Kidney epithelial cell (primary cell): ENCODE measurements around the gene TMEM140. TPM values are rescaled to one million over a fixed set of nuclear protein-coding genes. Genes with fewer than 3 reads are reported as not detected.
"Not testable (repeated sequence)": the region's sequence is repeated elsewhere in the genome, so short reads cannot be mapped to it uniquely, and the experiment has no call there.

Experiments
- DNase-seq: peaks from one replicate; pipeline ENCODE4 v3.0.0-alpha.2; 2010; ENCODE audit warnings: low read depth
- H3K27me3 ChIP-seq: 2 replicates; pipeline ENCODE4 v1.6.0; 2011; ENCODE audit warnings: low read length; ENCODE audit not compliant: control insufficient read depth, insufficient read depth
- H3K36me3 ChIP-seq: 2 replicates; pipeline ENCODE4 v1.5.1; 2011; ENCODE audit warnings: low read length; ENCODE audit not compliant: control insufficient read depth, insufficient read depth
- H3K4me3 ChIP-seq: 2 replicates; pipeline ENCODE4 v1.5.1; 2011; ENCODE audit warnings: low read depth, mild to moderate bottlenecking, control low read depth, low read length
- total RNA-seq: library from RNA; depleted of rRNA; stranded (reverse); fragments of >200 nt; gene quantifications from 2 replicates; pipeline ENCODE4 v1.2.3, GENCODE V29; 2015
- TF ChIP-seq, protein P1 (sequence below): IDR thresholded peaks from 2 replicates; pipeline ENCODE4 v1.5.1; 2011; ENCODE audit warnings: mild to moderate bottlenecking, moderate library complexity, low read length, control low read depth, inconsistent platforms; ENCODE audit not compliant: insufficient read depth, poor library complexity, severe bottlenecking

TMEM140 gene
- total RNA-seq, 1 donor from 2014 or later = 1.8 TPM

DNA sequence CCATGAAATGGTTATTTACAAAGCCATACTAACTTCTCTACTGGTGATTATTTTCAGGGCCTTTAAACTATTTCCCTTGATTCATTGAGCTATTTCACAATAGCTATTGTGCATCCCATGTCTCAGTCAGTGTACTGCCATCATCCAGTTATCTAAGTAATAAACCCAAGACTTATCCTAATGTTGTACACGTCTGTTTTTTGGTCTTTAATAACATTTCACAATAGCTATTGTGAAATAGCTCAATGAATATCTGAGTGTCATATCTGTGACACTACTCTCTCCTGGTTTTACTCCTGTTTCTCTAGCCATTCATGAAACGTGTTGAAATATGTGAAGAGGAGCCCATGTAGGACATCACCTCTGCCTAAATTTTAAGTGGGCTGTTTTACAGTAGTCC, 36.5 kb upstream of the TMEM140 start:
- Histone ChIP-seq H3K27me3 (no peaks in the 10 kb centered on the region), H3K36me3 (no peaks in the 10 kb centered on the region), H3K4me3 (no peak overlapping the region)
- no peak for DNase-seq
- TF ChIP-seq, protein P1, sequence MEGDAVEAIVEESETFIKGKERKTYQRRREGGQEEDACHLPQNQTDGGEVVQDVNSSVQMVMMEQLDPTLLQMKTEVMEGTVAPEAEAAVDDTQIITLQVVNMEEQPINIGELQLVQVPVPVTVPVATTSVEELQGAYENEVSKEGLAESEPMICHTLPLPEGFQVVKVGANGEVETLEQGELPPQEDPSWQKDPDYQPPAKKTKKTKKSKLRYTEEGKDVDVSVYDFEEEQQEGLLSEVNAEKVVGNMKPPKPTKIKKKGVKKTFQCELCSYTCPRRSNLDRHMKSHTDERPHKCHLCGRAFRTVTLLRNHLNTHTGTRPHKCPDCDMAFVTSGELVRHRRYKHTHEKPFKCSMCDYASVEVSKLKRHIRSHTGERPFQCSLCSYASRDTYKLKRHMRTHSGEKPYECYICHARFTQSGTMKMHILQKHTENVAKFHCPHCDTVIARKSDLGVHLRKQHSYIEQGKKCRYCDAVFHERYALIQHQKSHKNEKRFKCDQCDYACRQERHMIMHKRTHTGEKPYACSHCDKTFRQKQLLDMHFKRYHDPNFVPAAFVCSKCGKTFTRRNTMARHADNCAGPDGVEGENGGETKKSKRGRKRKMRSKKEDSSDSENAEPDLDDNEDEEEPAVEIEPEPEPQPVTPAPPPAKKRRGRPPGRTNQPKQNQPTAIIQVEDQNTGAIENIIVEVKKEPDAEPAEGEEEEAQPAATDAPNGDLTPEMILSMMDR = no peak

GRCh38 chr7:135114622-135115021, 33.2 kb upstream of the TMEM140 start:
- H3K36me3 ChIP-seq = no peaks in the 10 kb centered on the region
- TF ChIP-seq, protein P1 = no peak
- no peaks in the 10 kb centered on the region for H3K27me3 ChIP-seq
- no peak for DNase-seq
- H3K4me3 ChIP-seq = no peak overlapping the region

DNA sequence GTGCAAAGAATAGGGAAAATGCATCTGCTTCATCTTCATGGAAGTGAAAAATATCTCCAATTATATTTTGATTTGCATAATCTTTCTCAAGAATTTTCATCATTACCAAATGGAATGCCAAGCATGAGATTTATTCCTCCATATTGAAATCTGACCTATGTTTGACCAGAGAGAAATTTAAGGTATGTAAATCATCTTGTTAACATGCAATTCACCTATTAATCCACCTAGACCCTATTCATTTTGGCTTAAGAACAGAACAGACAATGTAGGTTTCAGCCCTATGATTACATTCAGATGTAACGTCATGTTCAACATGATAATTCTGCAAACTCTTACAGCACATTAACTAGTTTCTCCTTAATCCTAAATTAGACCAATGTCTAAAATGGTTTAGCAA, 30.8 kb upstream of the TMEM140 start:
- Histone ChIP-seq H3K27me3 (no peaks in the 10 kb centered on the region), H3K36me3 (no peaks in the 10 kb centered on the region), H3K4me3 (no peak overlapping the region)
- DNase-seq = no peak
- TF ChIP-seq, protein P1 = no peak

DNA sequence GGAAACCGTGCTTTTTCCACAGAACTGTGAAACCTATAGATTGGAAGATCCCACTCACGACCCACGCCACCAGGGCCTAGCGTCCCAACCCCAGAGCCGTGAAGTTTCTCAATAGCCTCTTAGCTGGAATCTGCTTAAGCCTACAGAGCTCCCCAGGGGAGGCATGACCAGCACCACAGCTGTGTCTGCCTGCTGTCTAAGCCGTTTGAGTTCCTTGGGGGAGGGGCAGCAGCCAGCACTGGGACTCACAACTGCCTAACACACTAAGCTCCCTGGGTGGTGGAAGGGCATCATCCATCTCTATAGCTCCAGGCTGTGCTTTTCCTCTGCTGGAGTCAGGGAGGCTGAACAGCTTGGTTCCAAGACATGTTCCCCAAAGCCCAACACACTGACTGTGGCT, 26.0 kb upstream of the TMEM140 start:
- DNase-seq = no peak
- Histone ChIP-seq H3K4me3 (no peak overlapping the region), H3K36me3 (no peaks in the 10 kb centered on the region), H3K27me3 (no peaks in the 10 kb centered on the region)
- TF ChIP-seq, protein P1 = no peak

DNA sequence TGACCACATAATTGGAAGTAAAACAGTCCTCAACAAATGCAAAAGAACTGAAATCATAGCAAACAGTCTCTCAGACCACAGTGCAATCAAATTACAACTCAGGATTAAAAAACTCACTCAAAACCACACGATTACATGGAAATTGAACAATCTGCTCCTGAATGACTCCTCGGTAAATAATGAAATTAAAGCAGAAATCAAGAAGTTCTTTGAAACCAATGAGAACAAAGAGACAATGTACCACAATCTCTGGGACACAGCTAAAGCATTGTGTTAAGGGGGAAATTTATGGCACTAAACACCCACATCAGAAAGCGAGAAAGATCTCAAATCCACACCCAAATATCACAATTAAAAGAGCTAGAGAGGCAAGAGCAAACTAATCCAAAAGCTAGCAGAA, 23.2 kb upstream of the TMEM140 start:
- not testable (repeated sequence) for H3K27me3 ChIP-seq, DNase-seq, H3K36me3 ChIP-seq, H3K4me3 ChIP-seq

DNA sequence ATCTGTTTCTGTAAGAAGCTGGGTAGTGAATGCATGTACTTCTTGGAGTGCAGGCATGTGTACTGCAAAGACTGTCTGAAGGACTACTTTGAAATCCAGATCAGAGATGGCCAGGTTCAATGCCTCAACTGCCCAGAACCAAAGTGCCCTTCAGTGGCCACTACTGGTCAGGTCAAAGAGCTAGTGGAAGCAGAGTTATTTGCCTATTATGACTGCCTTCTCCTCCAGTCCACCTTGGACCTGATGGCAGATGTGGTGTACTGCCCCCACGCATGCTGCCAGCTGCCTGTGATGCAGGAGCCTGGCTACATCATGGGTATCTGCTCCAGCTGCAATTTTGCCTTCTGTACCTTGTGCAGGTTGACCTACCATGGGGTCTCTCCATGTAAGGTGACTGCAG, 18.9 kb upstream of the TMEM140 start:
- no peak for DNase-seq
- no peaks in the 10 kb centered on the region for H3K27me3 ChIP-seq
- no peaks in the 10 kb centered on the region for H3K36me3 ChIP-seq
- no peak overlapping the region for H3K4me3 ChIP-seq
- TF ChIP-seq, protein P1 = no peak
